WTC11 (cell line): ENCODE data around the gene CDX4.

Experiments used
- CREM ChIP-seq: sonication (generic); formaldehyde crosslinking; IDR thresholded peaks from 2 replicates; pipeline ENCODE4 v1.8.1; 2022; ENCODE audit warnings: mild to moderate bottlenecking, missing genetic modification reagents, moderate library complexity
- ZBTB21 ChIP-seq: sonication (generic); formaldehyde crosslinking; IDR thresholded peaks from 2 replicates; pipeline ENCODE4 v1.8.1; 2023; ENCODE audit warnings: mild to moderate bottlenecking, missing genetic modification reagents, borderline replicate concordance
- TF ChIP-seq, protein P1 (sequence below): sonication (generic); formaldehyde crosslinking; IDR thresholded peaks from 2 replicates; pipeline ENCODE4 v1.8.0; 2022; ENCODE audit warnings: mild to moderate bottlenecking, missing genetic modification reagents
- TF ChIP-seq, protein P2 (sequence below): fragments of 200-600 bp; IDR thresholded peaks from 2 replicates; pipeline ENCODE4 v1.8.0; 2022; ENCODE audit warnings: antibody characterized with exemption
- TF ChIP-seq, protein P3 (sequence below): sonication (generic); formaldehyde crosslinking; IDR thresholded peaks from 2 replicates; pipeline ENCODE4 v1.8.1; 2023; ENCODE audit warnings: mild to moderate bottlenecking, missing genetic modification reagents

DNA sequence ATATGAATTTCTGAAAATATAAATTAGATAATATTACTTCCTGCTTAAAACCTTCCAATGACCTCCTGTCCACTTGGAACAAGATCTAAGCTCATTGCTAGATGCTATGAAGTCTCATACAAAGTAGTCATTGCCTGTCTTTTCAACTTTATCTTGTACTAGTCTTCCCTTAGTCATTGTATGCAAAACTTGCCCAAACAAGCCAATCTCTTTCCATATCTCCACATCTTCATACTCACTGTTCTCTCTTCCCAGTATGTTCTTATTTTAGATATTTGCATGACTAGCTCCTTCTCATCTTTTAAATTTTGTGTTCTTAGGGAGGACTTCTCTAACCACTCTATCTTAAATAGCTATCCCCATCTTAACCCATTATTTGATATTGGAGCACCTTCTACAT, 33.9 kb upstream of the CDX4 start:
- TF ChIP-seq, protein P1, sequence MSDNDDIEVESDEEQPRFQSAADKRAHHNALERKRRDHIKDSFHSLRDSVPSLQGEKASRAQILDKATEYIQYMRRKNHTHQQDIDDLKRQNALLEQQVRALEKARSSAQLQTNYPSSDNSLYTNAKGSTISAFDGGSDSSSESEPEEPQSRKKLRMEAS (CRISPR knock-in tag) = no peak
- TF ChIP-seq CREM (CRISPR knock-in tag) = no peak
- no peak for TF ChIP-seq ZBTB21
- TF ChIP-seq, protein P2, sequence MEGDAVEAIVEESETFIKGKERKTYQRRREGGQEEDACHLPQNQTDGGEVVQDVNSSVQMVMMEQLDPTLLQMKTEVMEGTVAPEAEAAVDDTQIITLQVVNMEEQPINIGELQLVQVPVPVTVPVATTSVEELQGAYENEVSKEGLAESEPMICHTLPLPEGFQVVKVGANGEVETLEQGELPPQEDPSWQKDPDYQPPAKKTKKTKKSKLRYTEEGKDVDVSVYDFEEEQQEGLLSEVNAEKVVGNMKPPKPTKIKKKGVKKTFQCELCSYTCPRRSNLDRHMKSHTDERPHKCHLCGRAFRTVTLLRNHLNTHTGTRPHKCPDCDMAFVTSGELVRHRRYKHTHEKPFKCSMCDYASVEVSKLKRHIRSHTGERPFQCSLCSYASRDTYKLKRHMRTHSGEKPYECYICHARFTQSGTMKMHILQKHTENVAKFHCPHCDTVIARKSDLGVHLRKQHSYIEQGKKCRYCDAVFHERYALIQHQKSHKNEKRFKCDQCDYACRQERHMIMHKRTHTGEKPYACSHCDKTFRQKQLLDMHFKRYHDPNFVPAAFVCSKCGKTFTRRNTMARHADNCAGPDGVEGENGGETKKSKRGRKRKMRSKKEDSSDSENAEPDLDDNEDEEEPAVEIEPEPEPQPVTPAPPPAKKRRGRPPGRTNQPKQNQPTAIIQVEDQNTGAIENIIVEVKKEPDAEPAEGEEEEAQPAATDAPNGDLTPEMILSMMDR = no peak
- TF ChIP-seq, protein P3, sequence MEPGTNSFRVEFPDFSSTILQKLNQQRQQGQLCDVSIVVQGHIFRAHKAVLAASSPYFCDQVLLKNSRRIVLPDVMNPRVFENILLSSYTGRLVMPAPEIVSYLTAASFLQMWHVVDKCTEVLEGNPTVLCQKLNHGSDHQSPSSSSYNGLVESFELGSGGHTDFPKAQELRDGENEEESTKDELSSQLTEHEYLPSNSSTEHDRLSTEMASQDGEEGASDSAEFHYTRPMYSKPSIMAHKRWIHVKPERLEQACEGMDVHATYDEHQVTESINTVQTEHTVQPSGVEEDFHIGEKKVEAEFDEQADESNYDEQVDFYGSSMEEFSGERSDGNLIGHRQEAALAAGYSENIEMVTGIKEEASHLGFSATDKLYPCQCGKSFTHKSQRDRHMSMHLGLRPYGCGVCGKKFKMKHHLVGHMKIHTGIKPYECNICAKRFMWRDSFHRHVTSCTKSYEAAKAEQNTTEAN (CRISPR knock-in tag) = no peak
